HG03045 (cell line): ENCODE data around the gene ATG12.
"Not testable (repeated sequence)": the region's sequence is repeated elsewhere in the genome, so short reads cannot be mapped to it uniquely, and the experiment has no call there.

Experiments
- ATAC-seq: cut with Tn5 transposase; IDR thresholded peaks from one replicate; pipeline ENCODE4 v1.9.1; 2021; ENCODE audit warnings: mild to moderate bottlenecking, moderate library complexity; ENCODE audit not compliant: unreplicated experiment

ATG12 gene

DNA sequence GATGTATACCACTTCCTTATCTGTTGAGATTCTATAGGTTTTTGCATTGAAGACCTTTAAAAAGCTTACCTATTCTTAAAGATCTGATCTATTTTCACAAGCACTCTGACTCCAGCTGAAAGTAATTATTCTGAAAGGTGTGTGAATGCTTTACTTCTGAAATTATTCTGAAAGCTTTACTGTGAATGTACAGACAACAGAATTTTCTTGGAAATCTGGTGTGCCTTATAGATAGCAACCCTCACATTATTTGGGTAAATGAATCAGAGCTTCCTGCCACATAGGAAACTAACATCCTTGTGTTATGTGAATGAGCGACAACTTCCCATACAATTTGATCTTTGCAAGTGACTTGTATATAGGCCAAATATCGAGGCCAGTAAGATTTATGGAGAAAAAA, 31.4 kb downstream of the ATG12 start:
- no peak for ATAC-seq

- not testable (repeated sequence) for ATAC-seq
These were observed 33.3 kb downstream of the ATG12 start for GRCh38 chr5:115808066-115808465.

GRCh38 chr5:115807654-115808052, 33.7 kb downstream of the ATG12 start:
- ATAC-seq: no peak

GRCh38 chr5:115806986-115807653, 34.2 kb downstream of the ATG12 start:
- no peak for ATAC-seq

DNA sequence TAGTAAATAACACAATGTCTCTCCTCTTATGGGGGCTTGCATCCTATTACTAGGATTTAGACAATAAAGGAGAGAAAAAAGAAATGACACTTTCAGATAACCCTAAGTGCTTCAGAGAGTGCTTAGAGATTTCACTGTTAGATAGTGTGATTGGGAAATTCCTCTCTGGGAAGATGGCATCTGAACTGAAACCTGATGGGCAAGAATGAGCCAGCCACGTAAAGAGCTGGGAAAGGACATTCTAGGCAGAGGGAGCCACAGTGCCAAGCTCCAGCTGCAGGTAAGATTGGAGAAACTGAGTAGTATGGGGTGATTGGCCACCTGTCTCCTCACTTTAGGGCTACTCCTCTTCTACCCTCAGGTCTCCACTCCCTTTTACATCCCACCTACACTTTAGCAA, 39.4 kb downstream of the ATG12 start:
- no peak for ATAC-seq

DNA sequence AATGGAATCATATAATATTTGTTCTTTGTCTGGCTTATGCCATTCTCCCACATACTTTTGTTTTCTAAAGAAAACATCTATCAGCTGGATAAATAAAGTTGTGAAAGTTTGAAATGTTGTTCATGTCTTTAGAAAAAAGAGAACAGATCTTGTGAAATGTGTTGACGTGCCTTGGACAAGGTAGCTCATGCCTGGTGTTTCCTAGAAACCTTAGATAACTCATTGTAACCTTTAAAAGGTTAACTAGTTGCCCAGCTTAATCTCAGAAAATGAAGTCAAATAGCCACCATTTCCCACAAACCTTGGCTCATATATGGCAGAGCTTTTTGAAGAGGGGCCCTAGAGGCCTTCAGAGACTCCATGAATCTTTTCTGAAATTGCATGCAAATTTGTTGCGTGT, 40.2 kb downstream of the ATG12 start:
- no peak for ATAC-seq

DNA sequence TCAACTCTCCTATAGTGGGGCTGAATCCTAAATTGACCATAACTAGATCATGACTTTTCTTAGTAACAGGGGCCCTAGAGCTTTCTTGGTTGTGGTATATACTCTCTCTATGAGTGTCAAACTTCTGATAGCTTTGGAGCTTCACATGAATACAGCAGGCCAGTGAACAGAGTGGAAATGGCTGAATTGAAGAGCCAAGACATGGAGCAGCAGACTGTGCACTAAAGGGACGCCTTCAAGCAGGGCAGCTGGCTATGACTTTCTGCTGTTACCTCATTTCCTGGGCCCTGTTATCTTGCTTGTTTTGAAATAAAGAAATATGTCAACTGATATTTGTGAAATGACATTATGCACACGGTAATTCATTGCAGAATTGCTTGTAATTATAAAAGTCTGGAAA, 41.3 kb downstream of the ATG12 start:
- ATAC-seq: no peak

DNA sequence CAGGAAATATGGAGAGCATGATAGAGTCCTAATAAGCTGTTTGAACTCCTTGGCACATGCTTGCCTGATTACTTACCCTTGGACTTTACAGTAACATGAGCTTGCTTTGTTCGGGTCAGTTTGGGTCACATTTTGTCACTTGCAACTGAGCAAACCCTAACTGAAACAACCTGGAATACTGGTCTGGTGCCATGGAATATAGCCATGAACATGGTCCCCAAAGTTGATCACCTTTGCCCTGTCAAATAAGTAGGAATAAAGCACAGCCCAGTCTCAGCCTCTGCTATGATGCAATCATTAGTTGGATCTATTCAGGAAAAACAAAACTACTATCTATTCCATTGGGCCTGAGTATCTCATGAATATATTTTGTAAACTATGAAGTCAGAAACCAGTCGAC, 43.1 kb downstream of the ATG12 start:
- ATAC-seq: no peak

GRCh38 chr5:115796656-115797055, 44.7 kb downstream of the ATG12 start:
- no peak for ATAC-seq

- ATAC-seq: no peak
These were observed 45.7 kb downstream of the ATG12 start for GRCh38 chr5:115795700-115796099.

GRCh38 chr5:115788440-115788839, 52.9 kb downstream of the ATG12 start:
- ATAC-seq: no peak

DNA sequence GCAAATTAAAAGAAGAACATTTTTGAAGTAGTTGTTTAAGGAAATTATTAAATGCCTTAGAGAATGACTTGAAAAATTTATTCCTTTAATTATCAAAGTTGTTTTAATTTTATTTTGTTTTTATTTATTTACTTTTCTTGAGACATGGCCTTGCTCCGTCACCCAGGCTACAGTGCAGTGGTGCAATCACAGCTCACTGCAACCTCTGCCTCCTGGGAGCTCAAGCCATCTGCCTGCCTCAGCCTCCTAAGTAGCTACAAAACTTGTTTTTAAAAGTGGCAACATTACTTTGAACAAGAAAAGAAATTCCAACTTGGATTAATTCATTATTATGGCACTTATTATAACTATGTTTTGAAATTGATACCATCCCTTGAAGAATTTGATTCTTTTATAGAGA, 53.9 kb downstream of the ATG12 start:
- ATAC-seq: no peak

DNA sequence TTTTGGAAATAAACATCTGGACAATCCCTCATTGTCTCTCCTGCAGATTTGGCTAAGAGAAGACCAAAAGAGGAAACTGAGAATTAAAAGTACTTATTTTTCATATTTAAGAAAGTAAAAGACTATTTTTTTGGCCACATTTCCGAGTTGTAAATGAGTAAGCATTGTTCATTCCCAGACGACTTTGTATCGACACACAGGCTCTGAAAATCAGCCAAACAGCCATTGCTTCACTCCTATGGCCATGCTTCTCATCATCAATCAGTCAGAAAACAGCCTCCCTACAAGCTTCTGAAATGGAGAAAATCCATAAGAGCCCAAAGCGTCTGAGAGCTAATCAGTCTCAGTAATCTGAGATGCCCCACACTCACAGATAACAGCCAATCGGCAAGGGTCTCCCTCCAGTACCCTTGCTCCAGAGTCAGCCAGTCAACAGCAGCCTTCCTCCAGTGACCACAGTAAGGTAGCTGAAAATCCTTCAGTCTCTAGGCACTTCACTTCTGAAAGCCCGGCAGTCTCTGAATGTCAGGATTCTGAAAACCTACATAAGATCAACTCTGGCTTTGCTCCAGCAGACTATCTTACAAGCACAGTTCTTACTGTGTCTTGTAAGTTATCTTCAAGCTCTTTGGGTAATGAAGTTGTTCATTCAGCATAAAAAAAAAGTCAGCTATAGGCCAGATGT, 55.8 kb downstream of the ATG12 start:
- ATAC-seq: no peak

DNA sequence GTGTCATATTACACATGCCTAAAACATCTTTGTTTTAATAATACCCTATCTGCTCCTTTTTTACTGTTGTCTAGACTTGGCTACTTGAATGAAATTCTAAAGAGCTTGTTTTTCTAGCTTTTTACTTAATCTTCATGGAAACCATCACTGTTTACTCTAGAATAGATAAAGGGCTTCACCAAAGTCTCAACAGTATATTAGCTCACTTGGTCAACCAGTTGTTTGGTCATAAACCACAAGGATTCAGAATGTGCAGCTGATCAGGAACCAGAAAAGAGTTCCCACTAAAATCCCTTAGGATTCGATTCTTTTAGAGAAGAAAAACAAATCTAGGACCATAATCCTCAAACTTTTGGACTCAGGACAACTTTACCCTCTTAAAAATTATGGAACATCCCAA, 62.9 kb downstream of the ATG12 start:
- ATAC-seq: no peak
